Measurements from ENCODE around the gene LIMCH1. TPM values are rescaled to one million over a fixed set of nuclear protein-coding genes. Genes with fewer than 3 reads are reported as not detected.
A peak's percentile ranks its signal among the peaks of the same experiment; 100 is the strongest.

LIMCH1 gene
- total RNA-seq, 1 experiment from 2014 or later, result 48.4 TPM

DNA sequence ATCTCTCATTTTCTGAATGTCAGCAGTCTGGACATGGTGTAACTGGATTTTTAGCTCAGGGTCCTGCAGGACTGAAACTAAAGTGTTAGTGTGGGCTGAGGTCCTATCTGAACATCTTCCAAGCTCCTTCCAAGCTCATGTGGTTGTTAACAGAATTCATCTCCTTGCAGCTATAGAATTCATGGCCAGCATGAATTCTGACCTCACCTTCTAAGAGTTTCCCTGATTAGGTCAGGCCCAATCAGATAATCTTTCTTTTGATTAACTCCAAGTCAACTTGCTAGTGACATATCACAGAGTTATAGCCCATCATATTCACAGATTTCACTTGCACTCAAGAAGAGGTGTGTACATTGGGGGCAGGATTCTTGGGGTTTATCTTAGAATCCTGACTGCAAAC lies 59.5 kb downstream of the LIMCH1 start:
- ChIA-PET CTCF (no interaction called here), POLR2A (no interaction called here)
- H3K36me3 Mint-ChIP-seq (ENCODE audit: insufficient read depth, unreplicated experiment), result no peaks in the 10 kb centered on the region
- H3K4me3 Mint-ChIP-seq (ENCODE audit: unreplicated experiment), result no peak overlapping the region
- BruUV-seq (replicated peaks), result no TSS peak
- peaks cover 16% of the 10 kb centered on the region for H3K4me1 Mint-ChIP-seq (ENCODE audit: insufficient read depth, unreplicated experiment)
- DNase-seq (ENCODE audit: unreplicated experiment), result no peak
- no peaks in the 10 kb centered on the region for H3K9me3 Mint-ChIP-seq (ENCODE audit: unreplicated experiment)
- no peaks in the 10 kb centered on the region for H3K27me3 Mint-ChIP-seq (ENCODE audit: insufficient read depth, unreplicated experiment)
- TF ChIP-seq, protein P1, sequence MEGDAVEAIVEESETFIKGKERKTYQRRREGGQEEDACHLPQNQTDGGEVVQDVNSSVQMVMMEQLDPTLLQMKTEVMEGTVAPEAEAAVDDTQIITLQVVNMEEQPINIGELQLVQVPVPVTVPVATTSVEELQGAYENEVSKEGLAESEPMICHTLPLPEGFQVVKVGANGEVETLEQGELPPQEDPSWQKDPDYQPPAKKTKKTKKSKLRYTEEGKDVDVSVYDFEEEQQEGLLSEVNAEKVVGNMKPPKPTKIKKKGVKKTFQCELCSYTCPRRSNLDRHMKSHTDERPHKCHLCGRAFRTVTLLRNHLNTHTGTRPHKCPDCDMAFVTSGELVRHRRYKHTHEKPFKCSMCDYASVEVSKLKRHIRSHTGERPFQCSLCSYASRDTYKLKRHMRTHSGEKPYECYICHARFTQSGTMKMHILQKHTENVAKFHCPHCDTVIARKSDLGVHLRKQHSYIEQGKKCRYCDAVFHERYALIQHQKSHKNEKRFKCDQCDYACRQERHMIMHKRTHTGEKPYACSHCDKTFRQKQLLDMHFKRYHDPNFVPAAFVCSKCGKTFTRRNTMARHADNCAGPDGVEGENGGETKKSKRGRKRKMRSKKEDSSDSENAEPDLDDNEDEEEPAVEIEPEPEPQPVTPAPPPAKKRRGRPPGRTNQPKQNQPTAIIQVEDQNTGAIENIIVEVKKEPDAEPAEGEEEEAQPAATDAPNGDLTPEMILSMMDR (IDR thresholded peaks at IDR 0.05; ENCODE audit: unreplicated experiment), result no peak
- no peak overlapping the region for H3K27ac Mint-ChIP-seq (ENCODE audit: low read depth, unreplicated experiment)
- intact Hi-C loops (cut with micrococcal nuclease), result no loop called here

DNA sequence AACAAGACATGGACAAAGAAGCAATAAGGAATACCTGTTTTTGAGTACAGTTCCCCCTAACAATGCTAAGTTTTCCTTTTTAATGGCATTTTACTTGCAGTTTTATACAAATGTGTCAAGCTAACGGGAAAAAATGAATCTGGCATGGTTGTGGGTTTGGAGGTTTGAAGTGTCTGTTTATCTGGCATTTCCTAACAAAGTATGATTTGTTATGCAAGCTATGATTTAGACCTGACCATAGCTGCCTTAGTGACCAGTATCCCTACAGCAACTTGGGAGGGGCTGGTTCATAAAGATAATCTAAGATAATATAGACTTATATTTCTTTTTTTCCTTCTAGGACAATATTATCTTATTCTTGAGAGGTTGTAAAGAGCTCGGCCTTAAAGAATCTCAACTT lies 60.6 kb downstream of the LIMCH1 start:
- Mint-ChIP-seq H3K27me3 (ENCODE audit: insufficient read depth, unreplicated experiment) (no peaks in the 10 kb centered on the region), H3K4me1 (ENCODE audit: insufficient read depth, unreplicated experiment) (peaks cover 16% of the 10 kb centered on the region), H3K36me3 (ENCODE audit: insufficient read depth, unreplicated experiment) (no peaks in the 10 kb centered on the region), H3K4me3 (ENCODE audit: unreplicated experiment) (no peak overlapping the region), H3K27ac (ENCODE audit: low read depth, unreplicated experiment) (no peak overlapping the region), H3K9me3 (ENCODE audit: unreplicated experiment) (no peaks in the 10 kb centered on the region)
- intact Hi-C loops (cut with micrococcal nuclease), result no loop called here
- ChIA-PET CTCF (interaction anchor here (0.6 kb wide), 1 partner anchor 72 kb away, joined by 3 read pairs; no protein-coding TSS in a partner anchor), POLR2A (interaction anchor here (0.8 kb wide), 1 partner anchor 754 kb away, joined by 4 read pairs; no protein-coding TSS in a partner anchor)
- peak; percentile 38 for DNase-seq (ENCODE audit: unreplicated experiment)
- no TSS peak for BruUV-seq (replicated peaks)
- TF ChIP-seq, protein P1 (IDR thresholded peaks at IDR 0.05; ENCODE audit: unreplicated experiment), result no peak

DNA sequence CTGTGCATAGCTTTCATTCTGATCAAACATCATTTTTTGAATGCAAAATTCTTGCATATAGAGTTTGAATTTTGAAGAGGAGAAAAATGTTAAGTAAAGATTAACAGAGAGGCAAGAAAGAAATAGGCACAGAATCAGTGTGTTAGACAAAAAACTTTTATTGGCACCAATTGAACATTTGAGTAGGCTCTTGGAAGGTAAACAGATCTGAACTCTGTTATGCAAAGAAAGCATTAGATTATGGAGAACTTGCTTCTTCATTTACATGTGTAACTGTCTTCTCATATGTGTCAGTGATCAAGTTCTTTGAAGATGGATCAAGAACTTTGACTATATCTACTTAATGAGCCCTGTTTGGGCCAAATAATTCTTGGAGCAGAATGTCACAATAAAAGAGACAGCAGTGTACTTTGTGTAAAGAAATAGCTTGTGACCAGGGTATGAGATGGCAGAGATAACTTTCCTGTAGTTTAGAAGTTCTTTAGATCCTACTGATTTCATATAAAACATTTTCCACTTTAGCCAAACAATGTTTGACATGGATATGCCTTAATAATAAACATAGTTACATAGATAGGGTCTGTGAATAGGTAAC lies 61.3 kb downstream of the LIMCH1 start:
- TF ChIP-seq, protein P1 (IDR thresholded peaks at IDR 0.05; ENCODE audit: unreplicated experiment), result no peak
- POLR2A ChIA-PET, result interaction anchor here (0.7 to 1.4 kb wide), 4 partner anchors 9 to 755 kb away, joined by 3 to 4 read pairs (median 4); no protein-coding TSS in a partner anchor

DNA sequence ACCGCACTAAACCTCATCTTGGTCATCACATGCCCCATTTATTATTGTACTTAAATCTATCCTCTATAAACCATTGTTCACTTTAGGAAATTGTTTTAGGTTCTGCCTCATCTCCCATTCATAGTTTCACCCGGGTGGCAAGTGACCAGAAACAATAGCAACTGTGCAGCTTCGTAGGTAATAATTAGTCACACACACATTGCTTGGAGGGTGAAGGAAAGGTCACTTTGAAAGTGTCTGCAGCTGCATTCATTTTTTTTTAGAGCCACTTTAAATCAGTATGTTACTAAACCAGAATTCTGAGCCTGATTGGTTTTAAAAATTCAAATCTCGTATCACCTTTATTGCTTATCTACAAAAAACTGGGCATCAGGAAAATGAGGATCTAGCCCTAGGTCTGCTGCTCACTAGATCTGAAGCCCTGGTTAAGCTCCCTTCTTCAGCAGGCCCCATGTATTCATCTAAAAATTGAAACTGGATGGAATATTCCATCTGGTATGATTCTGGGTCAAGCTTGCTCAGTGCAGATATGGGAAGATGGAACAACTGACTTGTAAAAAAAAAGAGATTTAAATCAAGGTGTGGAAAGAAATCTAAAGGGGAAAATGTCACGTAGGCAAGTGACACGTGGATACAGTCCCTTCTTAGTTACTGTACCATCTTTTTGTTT lies 62.4 kb downstream of the LIMCH1 start:
- no peaks in the 10 kb centered on the region for H3K36me3 Mint-ChIP-seq (ENCODE audit: insufficient read depth, unreplicated experiment)
- DNase-seq (ENCODE audit: unreplicated experiment), result peak; percentile 74
- CTCF ChIA-PET, result interaction anchor here (0.7 kb wide), 1 partner anchor 92 kb away, joined by 4 read pairs; no protein-coding TSS in a partner anchor
- no TSS peak for BruUV-seq (replicated peaks)
- no peaks in the 10 kb centered on the region for H3K9me3 Mint-ChIP-seq (ENCODE audit: unreplicated experiment)
- H3K27ac Mint-ChIP-seq (ENCODE audit: low read depth, unreplicated experiment), result no peak overlapping the region
- H3K4me3 Mint-ChIP-seq (ENCODE audit: unreplicated experiment), result no peak overlapping the region
- POLR2A ChIA-PET, result interaction anchor here (1.4 to 1.7 kb wide), 2 partner anchors 10 to 25 kb away, joined by 3 to 5 read pairs; no protein-coding TSS in a partner anchor
- intact Hi-C loops (cut with micrococcal nuclease), result no loop called here
- TF ChIP-seq, protein P1 (IDR thresholded peaks at IDR 0.05; ENCODE audit: unreplicated experiment), result no peak
- peaks cover 16% of the 10 kb centered on the region for H3K4me1 Mint-ChIP-seq (ENCODE audit: insufficient read depth, unreplicated experiment)
- no peaks in the 10 kb centered on the region for H3K27me3 Mint-ChIP-seq (ENCODE audit: insufficient read depth, unreplicated experiment)

More for the DNA sequence above, 61.3 kb downstream of the LIMCH1 start:
- Mint-ChIP-seq H3K27ac (ENCODE audit: low read depth, unreplicated experiment) (no peak overlapping the region), H3K27me3 (ENCODE audit: insufficient read depth, unreplicated experiment) (no peaks in the 10 kb centered on the region), H3K36me3 (ENCODE audit: insufficient read depth, unreplicated experiment) (no peaks in the 10 kb centered on the region), H3K4me3 (ENCODE audit: unreplicated experiment) (no peak overlapping the region), H3K9me3 (ENCODE audit: unreplicated experiment) (no peaks in the 10 kb centered on the region), H3K4me1 (ENCODE audit: insufficient read depth, unreplicated experiment) (peaks cover 16% of the 10 kb centered on the region)
- no peak for DNase-seq (ENCODE audit: unreplicated experiment)
- CTCF ChIA-PET, result interaction anchor here (0.6 to 0.7 kb wide), 3 partner anchors 9 to 341 kb away, joined by 3 to 4 read pairs (median 3); no protein-coding TSS in a partner anchor
- intact Hi-C loops (cut with micrococcal nuclease), result no loop called here
- no TSS peak for BruUV-seq (replicated peaks)

All from MCF 10A (cell line).